Endothelial cell of umbilical vein (primary cell): ENCODE results near the gene CUEDC1. TPM values are rescaled to one million over a fixed set of nuclear protein-coding genes. Genes with fewer than 3 reads are reported as not detected.

ENCODE experiments used
- BruUV-seq: library from RNA; stranded (reverse); fragments of 400-500 nt; replicated peaks from 2 replicates; lab custom pipeline; 2021; lab: Mats Ljungman, UMichigan
- CTCF ChIA-PET: fragments of 300-600, 350-600 bp; sonication (Branson Sonifier 250); formaldehyde crosslinking; loops from one replicate; lab custom pipeline; 2021; ENCODE audit warnings: antibody characterized with exemption, inconsistent platforms; lab: Charles Lee
- POLR2A ChIA-PET: fragments of 300-600, 350-600 bp; sonication (Branson Sonifier 250); formaldehyde crosslinking; loops from one replicate; lab custom pipeline; 2021; ENCODE audit warnings: antibody characterized with exemption, inconsistent platforms; lab: Charles Lee
- DNase-seq: peaks from one replicate; pipeline ENCODE4 v3.0.0-alpha.2; 2011; ENCODE audit warnings: low read depth, low spot score
- FAIRE-seq: peaks from 2 replicates; lab custom pipeline; 2011; peaks lifted over from hg19 to GRCh38; lab: Jason Lieb, UNC
- H2AFZ ChIP-seq: 2 replicates; pipeline ENCODE4 v1.6.0; 2012; ENCODE audit warnings: low read depth, low read length, control low read depth, inconsistent platforms
- H3K27ac ChIP-seq: 2 replicates; pipeline ENCODE4 v1.5.1; 2011; ENCODE audit warnings: low read depth, mild to moderate bottlenecking, control low read depth, low read length, moderate library complexity; ENCODE audit not compliant: insufficient read depth
- H3K27me3 ChIP-seq, 2 experiments: 2 replicates each; pipeline versions ENCODE4 v1.6.0 to v1.6.1; 2011; ENCODE audit warnings: low read length in 2 of 2, mixed read lengths in 1 of 2; ENCODE audit not compliant: control insufficient read depth in 2 of 2, insufficient read depth in 2 of 2
- H3K36me3 ChIP-seq, 2 experiments: 2 replicates in 1 of 2; 3 replicates in 1 of 2; pipeline ENCODE4 v1.5.1; 2011; ENCODE audit warnings: low read length in 2 of 2, mild to moderate bottlenecking in 1 of 2, moderate library complexity in 1 of 2; ENCODE audit not compliant: control insufficient read depth in 2 of 2, insufficient read depth in 2 of 2; ENCODE audit errors: extremely low read depth in 1 of 2
- H3K4me1 ChIP-seq: 3 replicates; pipeline ENCODE4 v1.5.1; 2011; ENCODE audit warnings: mild to moderate bottlenecking, low read length; ENCODE audit not compliant: control insufficient read depth, insufficient read depth; ENCODE audit errors: extremely low read depth
- H3K4me2 ChIP-seq: 2 replicates; pipeline ENCODE4 v1.6.1; 2011; ENCODE audit warnings: low read length, control low read depth, mixed read lengths; ENCODE audit not compliant: insufficient read depth
- H3K4me3 ChIP-seq, 3 experiments: fragments of 200-600 bp in 1 of 3; sonication (generic), shearing (Covaris generic) in 1 of 3; replicated peaks in 1 of 3; 2 replicates each; pipeline ENCODE4 v1.5.1; 2011 to 2016; ENCODE audit warnings: control low read depth in 3 of 3, low read length in 3 of 3, mild to moderate bottlenecking in 2 of 3, inconsistent platforms in 1 of 3, low read depth in 1 of 3, moderate library complexity in 1 of 3; ENCODE audit not compliant: insufficient read depth in 1 of 3
- H3K79me2 ChIP-seq: 2 replicates; pipeline ENCODE4 v1.6.0; 2012; ENCODE audit warnings: low read length, inconsistent platforms; ENCODE audit not compliant: control insufficient read depth, insufficient read depth
- H3K9ac ChIP-seq: replicated peaks from 2 replicates; pipeline ENCODE3; 2011; ENCODE audit warnings: low read length, control low read depth; ENCODE audit not compliant: insufficient read depth; ENCODE audit errors: extremely low read depth
- H3K9me1 ChIP-seq: replicated peaks from 3 replicates; pipeline ENCODE4 v1.6.0; 2011; ENCODE audit warnings: mild to moderate bottlenecking, low read length; ENCODE audit not compliant: control insufficient read depth, insufficient read depth; ENCODE audit errors: extremely low read depth
- H3K9me3 ChIP-seq: replicated peaks from 2 replicates; pipeline ENCODE4 v1.5.1; 2012; ENCODE audit warnings: low read length, inconsistent platforms; ENCODE audit not compliant: control insufficient read depth, insufficient read depth
- H4K20me1 ChIP-seq: replicated peaks from 2 replicates; pipeline ENCODE3; 2011; ENCODE audit warnings: mild to moderate bottlenecking, low read length; ENCODE audit not compliant: control insufficient read depth, insufficient read depth; ENCODE audit errors: extremely low read depth
- CTCF ChIP-seq, 2 donors: IDR thresholded peaks; 1 replicate in 1 of 2; 2 replicates in 1 of 2; pipeline ENCODE4 v1.5.1; 2011; ENCODE audit warnings: low read length in 2 of 2, mild to moderate bottlenecking in 2 of 2, moderate library complexity in 2 of 2, control low read depth in 1 of 2, inconsistent platforms in 1 of 2, low read depth in 1 of 2; ENCODE audit not compliant: insufficient read depth in 1 of 2; ENCODE audit errors: extremely low read depth in 1 of 2
- EZH2 ChIP-seq: IDR thresholded peaks from 2 replicates; pipeline ENCODE4 v1.6.1; 2012; ENCODE audit warnings: borderline replicate concordance, low read depth, mild to moderate bottlenecking, moderate library complexity, low read length, inconsistent platforms; ENCODE audit not compliant: severe bottlenecking
- FOS ChIP-seq: IDR thresholded peaks from 2 replicates; pipeline ENCODE4 v1.6.1; 2011; ENCODE audit warnings: mild to moderate bottlenecking, low read length, moderate library complexity, borderline replicate concordance; ENCODE audit not compliant: insufficient read depth
- GATA2 ChIP-seq: IDR thresholded peaks from 2 replicates; pipeline ENCODE4 v1.7.0; 2011; ENCODE audit warnings: low read depth, mild to moderate bottlenecking, moderate library complexity, mixed read lengths, low read length; ENCODE audit not compliant: insufficient read length, insufficient read depth
- JUN ChIP-seq: IDR thresholded peaks from 2 replicates; pipeline ENCODE4 v1.6.1; 2011; ENCODE audit warnings: borderline replicate concordance, low read depth; ENCODE audit not compliant: insufficient read length, insufficient read depth
- MAX ChIP-seq: IDR thresholded peaks from 2 replicates; pipeline ENCODE4 v1.6.1; 2011; ENCODE audit not compliant: insufficient read depth, insufficient read length
- MYC ChIP-seq: IDR thresholded peaks from one replicate; pipeline ENCODE4 v1.6.1; 2011; ENCODE audit warnings: mild to moderate bottlenecking, low read depth, low read length
- POLR2A ChIP-seq: IDR thresholded peaks from 2 replicates; pipeline ENCODE4 v1.6.1; 2012; ENCODE audit warnings: low read depth, mild to moderate bottlenecking, control low read depth, low read length
- POLR2AphosphoS5 ChIP-seq: IDR thresholded peaks from 2 replicates; pipeline ENCODE4 v1.6.1; 2012; ENCODE audit warnings: low read depth, mild to moderate bottlenecking, control low read depth, low read length, moderate library complexity; ENCODE audit not compliant: insufficient read depth
- dilution Hi-C: fragments of 300-500 bp; cut with MboI; formaldehyde crosslinking; loops from one replicate; pipeline ENCODE4 v1.15.0; 2019; ENCODE audit warnings: low sequenced_read_pairs; ENCODE audit not compliant: extremely low pct_ligation_motif_present
- intact Hi-C: fragments of 100-400 bp; cut with micrococcal nuclease; formaldehyde crosslinking; loops from one replicate; pipeline ENCODE4 v1.10.0; 2022
- polyA plus RNA-seq, 4 experiments: library from polyadenylated mRNA; depleted of rRNA in 3 of 4; stranded (reverse) in 3 of 4; unstranded in 1 of 4; fragments of >200 nt; gene quantifications; 2 replicates each; pipeline versions ENCODE4 v1.2.1 to v1.2.3, GENCODE V29; 2011 to 2012; ENCODE audit warnings: missing spikeins in 1 of 4
- total RNA-seq: library from RNA; stranded (reverse); gene quantifications from 2 replicates; pipeline ENCODE4 v1.2.3, GENCODE V29; 2021

CUEDC1 gene
- total and polyA plus RNA-seq, 2 donors (not counting 3 experiments of a cell fraction or from before 2014, with no cell fraction given), result 15.8 to 27.7 TPM

GRCh38 chr17:57920916-57921703 is 34.1 kb downstream of the CUEDC1 start:
- no peak for DNase-seq
- Histone ChIP-seq H3K9me1 (no peaks in the 10 kb centered on the region), H3K9ac (no peak overlapping the region), H3K4me2 (no peak overlapping the region), H4K20me1 (no peaks in the 10 kb centered on the region), H3K79me2 (no peaks in the 10 kb centered on the region), H3K27ac (no peak overlapping the region), H3K36me3 (no peaks in the 10 kb centered on the region), H3K9me3 (no peaks in the 10 kb centered on the region), H3K27me3 (no peaks in the 10 kb centered on the region), H2AFZ (no peak overlapping the region), H3K4me3 (no peak overlapping the region), H3K4me1 (peaks cover 4% of the 10 kb centered on the region)
- intact Hi-C loops (no loop called here), dilution Hi-C loops (no loop called here)
- ChIA-PET CTCF (interaction anchor here (1.3 to 1.8 kb wide), 4 partner anchors 9 to 74 kb away, joined by 3 to 5 read pairs (median 4); partner anchors contain the start of gene CUEDC1), POLR2A (no interaction called here)
- no TSS peak for BruUV-seq
- FAIRE-seq, result no peak
- TF ChIP-seq JUN (no peak), GATA2 (no peak), MYC (no peak), EZH2 (no peak), POLR2A (no peak), MAX (no peak), CTCF (IDR thresholded peaks at IDR 0.05; ENCODE audit: extremely low read depth in 1 of 2, insufficient read depth in 1 of 2, low read depth in 1 of 2, low read length in 2 of 2) (no peak), POLR2AphosphoS5 (no peak), FOS (no peak)
